CD4-positive, alpha-beta T cell treated with Interferon alpha-2 for 1 hour (primary cell): ENCODE measurements around the gene PROM2.

Experiments used
- DNase-seq, 2 donors: peaks; one replicate each; pipeline ENCODE4 v3.0.0-alpha.2; 2020 to 2022

Gene PROM2

GRCh38 chr2:95325590-95326432 is 51.6 kb downstream of the PROM2 start:
- DNase-seq = no peak

- DNase-seq = no peak
Measured at GRCh38 chr2:95326433-95327140, 52.3 kb downstream of the PROM2 start.

- no peak for DNase-seq
Measured at GRCh38 chr2:95327861-95328260, 53.6 kb downstream of the PROM2 start.

GRCh38 chr2:95328358-95329125 is 54.3 kb downstream of the PROM2 start:
- no peak for DNase-seq

- no peak for DNase-seq
Measured at GRCh38 chr2:95329401-95329800, 55.2 kb downstream of the PROM2 start.

GRCh38 chr2:95329891-95330793 is 55.9 kb downstream of the PROM2 start:
- DNase-seq = no peak

- DNase-seq = no peak
Measured at GRCh38 chr2:95330794-95331338, 56.6 kb downstream of the PROM2 start.

GRCh38 chr2:95331606-95332005 is 57.4 kb downstream of the PROM2 start:
- DNase-seq = no peak

GRCh38 chr2:95332036-95332435 is 57.8 kb downstream of the PROM2 start:
- DNase-seq = no peak

- no peak for DNase-seq
Measured at GRCh38 chr2:95333056-95333455, 58.8 kb downstream of the PROM2 start.

GRCh38 chr2:95333888-95334338 is 59.7 kb downstream of the PROM2 start:
- no peak for DNase-seq

GRCh38 chr2:95334916-95335641 is 60.8 kb downstream of the PROM2 start:
- no peak for DNase-seq

- DNase-seq = no peak
Measured at GRCh38 chr2:95336406-95336805, 62.2 kb downstream of the PROM2 start.

- no peak for DNase-seq
Measured at GRCh38 chr2:95337829-95338228, 63.6 kb downstream of the PROM2 start.
